ENCODE results near the gene KBTBD8. TPM values are rescaled to one million over a fixed set of nuclear protein-coding genes. Genes with fewer than 3 reads are reported as not detected.

KBTBD8 gene
- total RNA-seq, 1 donor from 2014 or later, result 4.8 TPM

DNA sequence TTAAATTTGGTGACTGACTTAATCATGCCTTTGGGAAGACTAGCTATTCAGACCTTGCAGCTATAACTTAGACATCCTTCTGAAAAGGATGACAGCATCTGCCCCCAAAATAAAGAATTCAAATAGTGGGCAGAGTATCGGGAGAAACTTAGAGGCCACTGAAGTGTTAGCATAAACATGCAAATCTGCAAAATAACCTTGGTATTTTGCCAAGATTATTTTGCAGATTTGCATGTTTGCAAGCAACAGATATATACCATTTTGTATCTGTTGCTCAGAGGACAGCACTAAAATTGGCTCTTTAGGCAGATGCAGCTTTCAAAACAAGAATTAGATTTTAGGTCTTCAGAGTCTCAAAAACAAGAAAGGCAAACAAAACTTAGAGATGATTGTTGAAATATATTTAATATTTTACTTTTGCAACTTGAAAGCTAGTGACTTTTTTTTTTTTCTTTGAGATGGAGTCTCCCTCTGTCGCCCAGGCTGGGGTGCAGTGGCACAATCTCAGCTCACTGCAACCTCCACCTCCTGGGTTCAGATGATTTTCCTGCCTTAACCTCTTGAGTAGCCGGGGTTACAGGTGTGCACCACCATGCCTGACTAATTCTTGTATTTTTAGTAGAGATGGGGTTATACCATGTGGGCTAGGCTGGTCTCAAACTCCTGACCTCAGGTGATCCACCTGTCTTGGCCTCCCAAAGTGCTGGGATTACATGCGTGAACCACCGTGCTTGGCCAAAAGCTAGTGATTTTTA, 47.8 kb downstream of the KBTBD8 start:
- Mint-ChIP-seq H3K4me3 (no peak overlapping the region), H3K27me3 (no peaks in the 10 kb centered on the region), H3K27ac (no peak overlapping the region), H3K4me1 (ENCODE audit: unreplicated experiment) (peaks cover 6% of the 10 kb centered on the region), H3K9me3 (no peaks in the 10 kb centered on the region), H3K36me3 (no peaks in the 10 kb centered on the region)
- TF ChIP-seq, protein P1, sequence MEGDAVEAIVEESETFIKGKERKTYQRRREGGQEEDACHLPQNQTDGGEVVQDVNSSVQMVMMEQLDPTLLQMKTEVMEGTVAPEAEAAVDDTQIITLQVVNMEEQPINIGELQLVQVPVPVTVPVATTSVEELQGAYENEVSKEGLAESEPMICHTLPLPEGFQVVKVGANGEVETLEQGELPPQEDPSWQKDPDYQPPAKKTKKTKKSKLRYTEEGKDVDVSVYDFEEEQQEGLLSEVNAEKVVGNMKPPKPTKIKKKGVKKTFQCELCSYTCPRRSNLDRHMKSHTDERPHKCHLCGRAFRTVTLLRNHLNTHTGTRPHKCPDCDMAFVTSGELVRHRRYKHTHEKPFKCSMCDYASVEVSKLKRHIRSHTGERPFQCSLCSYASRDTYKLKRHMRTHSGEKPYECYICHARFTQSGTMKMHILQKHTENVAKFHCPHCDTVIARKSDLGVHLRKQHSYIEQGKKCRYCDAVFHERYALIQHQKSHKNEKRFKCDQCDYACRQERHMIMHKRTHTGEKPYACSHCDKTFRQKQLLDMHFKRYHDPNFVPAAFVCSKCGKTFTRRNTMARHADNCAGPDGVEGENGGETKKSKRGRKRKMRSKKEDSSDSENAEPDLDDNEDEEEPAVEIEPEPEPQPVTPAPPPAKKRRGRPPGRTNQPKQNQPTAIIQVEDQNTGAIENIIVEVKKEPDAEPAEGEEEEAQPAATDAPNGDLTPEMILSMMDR (conservative IDR thresholded peaks at IDR 0.05), result no peak
- DNase-seq (ENCODE audit: extremely low spot score, unreplicated experiment), result no peak

DNA sequence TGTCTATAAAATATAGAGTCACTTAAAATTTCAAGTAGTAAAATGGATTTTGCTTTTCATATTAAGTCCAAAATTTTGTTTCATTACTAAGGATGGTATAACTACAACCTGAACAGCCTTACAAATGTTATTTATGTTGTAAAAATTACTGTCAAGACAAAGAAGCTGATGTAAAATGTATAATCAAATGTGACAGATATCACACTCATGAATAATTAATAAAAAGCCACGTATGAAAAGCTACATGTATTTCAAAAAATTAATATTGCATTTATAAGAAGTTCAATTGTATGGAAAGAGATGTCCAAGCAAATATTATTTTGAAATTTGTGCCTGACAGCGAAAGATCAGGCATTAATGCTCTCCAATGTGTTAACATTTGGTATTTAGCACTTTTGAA, 48.9 kb downstream of the KBTBD8 start:
- DNase-seq (ENCODE audit: extremely low spot score, unreplicated experiment), result no peak
- H3K27ac Mint-ChIP-seq, result no peak overlapping the region
- H3K36me3 Mint-ChIP-seq, result no peaks in the 10 kb centered on the region
- TF ChIP-seq, protein P1 (conservative IDR thresholded peaks at IDR 0.05), result no peak
- H3K4me3 Mint-ChIP-seq, result no peak overlapping the region
- peaks cover 6% of the 10 kb centered on the region for H3K4me1 Mint-ChIP-seq (ENCODE audit: unreplicated experiment)
- no peaks in the 10 kb centered on the region for H3K27me3 Mint-ChIP-seq
- H3K9me3 Mint-ChIP-seq, result no peaks in the 10 kb centered on the region

DNA sequence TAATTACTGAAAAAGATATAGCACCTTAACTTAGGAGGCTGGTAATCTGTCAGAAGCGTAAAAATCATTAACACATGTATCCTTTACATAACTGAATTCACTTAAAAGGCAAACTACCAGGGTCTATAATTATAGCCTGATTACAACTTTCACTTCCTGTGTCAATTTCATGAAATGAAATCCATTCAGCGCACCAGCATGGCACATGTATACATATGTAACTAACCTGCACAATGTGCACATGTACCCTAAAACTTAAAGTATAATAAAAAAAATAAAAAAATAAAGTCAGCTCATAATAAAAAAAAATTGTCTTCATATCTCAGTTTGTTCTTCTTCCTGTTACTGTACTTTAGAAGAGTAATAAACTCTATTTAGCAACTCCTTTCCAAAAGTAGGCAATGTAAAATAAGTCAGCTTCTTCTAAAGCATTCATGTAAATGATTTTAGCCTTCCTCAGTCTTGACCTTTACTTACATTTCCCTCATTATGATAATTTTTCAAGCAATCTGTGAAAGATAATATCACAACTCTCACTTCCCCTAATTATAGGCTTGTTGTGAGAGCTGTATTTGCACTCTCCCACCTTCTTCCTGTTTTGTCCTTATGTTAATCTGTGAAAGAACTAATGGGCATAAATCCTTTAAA, 50.1 kb downstream of the KBTBD8 start:
- Mint-ChIP-seq H3K27ac (no peak overlapping the region), H3K4me3 (no peak overlapping the region), H3K36me3 (no peaks in the 10 kb centered on the region), H3K9me3 (no peaks in the 10 kb centered on the region), H3K27me3 (no peaks in the 10 kb centered on the region), H3K4me1 (ENCODE audit: unreplicated experiment) (peaks cover 6% of the 10 kb centered on the region)
- TF ChIP-seq, protein P1 (conservative IDR thresholded peaks at IDR 0.05), result no peak
- DNase-seq (ENCODE audit: extremely low spot score, unreplicated experiment), result no peak

DNA sequence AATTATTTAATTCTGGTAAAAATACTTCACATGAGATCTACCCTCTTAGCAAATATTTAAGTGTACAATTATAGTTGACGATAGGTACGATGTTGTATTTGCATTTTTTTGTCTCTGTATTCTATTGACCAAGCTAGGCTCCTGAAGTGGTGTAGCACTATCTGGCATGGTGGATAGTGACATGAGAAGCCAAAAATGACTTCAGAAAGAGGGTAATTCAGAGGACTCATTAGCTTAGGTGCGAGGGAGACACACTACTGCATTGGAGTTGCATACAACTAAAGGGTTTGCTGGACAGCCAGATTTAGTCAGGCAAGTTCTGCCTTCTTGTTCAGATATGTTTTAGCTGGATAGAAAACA, 50.6 kb downstream of the KBTBD8 start:
- no peak for DNase-seq (ENCODE audit: extremely low spot score, unreplicated experiment)

DNA sequence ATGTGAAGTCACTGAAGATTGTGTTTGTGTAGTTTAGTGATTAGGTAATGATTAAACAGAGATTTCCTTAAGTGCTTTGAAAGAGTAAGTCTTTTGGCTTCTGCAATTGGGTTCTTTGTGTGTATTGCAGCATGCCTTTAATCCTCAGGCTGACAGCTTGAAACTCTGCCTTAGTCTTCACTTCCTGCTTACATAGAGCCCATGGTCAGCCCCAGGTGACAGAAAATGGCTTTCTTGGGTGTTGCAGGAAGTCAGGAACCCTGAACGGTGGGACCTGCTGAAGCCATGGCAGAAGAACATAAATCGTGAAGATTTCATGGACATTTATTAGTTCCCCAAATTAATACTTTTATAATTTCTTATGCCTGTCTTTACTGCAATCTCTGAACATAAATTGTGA, 61.3 kb downstream of the KBTBD8 start:
- no peaks in the 10 kb centered on the region for H3K4me1 Mint-ChIP-seq (ENCODE audit: unreplicated experiment)
- TF ChIP-seq, protein P1 (conservative IDR thresholded peaks at IDR 0.05), result no peak
- no peak overlapping the region for H3K4me3 Mint-ChIP-seq
- no peaks in the 10 kb centered on the region for H3K9me3 Mint-ChIP-seq
- DNase-seq (ENCODE audit: extremely low spot score, unreplicated experiment), result no peak
- H3K27ac Mint-ChIP-seq, result no peak overlapping the region
- H3K27me3 Mint-ChIP-seq, result no peaks in the 10 kb centered on the region
- no peaks in the 10 kb centered on the region for H3K36me3 Mint-ChIP-seq

More for the DNA sequence above, 50.6 kb downstream of the KBTBD8 start:
- H3K27ac Mint-ChIP-seq, result no peak overlapping the region
- H3K9me3 Mint-ChIP-seq, result no peaks in the 10 kb centered on the region
- TF ChIP-seq, protein P1 (conservative IDR thresholded peaks at IDR 0.05), result no peak
- peaks cover 6% of the 10 kb centered on the region for H3K4me1 Mint-ChIP-seq (ENCODE audit: unreplicated experiment)
- H3K27me3 Mint-ChIP-seq, result no peaks in the 10 kb centered on the region
- no peaks in the 10 kb centered on the region for H3K36me3 Mint-ChIP-seq
- H3K4me3 Mint-ChIP-seq, result no peak overlapping the region

Measured in type B pancreatic cell (in vitro differentiated cells).